GM12874 (cell line): ENCODE data around the gene PNCK.

ENCODE experiments used
- TF ChIP-seq, protein P1 (sequence below): IDR thresholded peaks from 2 replicates; pipeline ENCODE4 v1.5.1; 2011; ENCODE audit warnings: low read depth, mild to moderate bottlenecking, control low read depth, low read length, moderate library complexity; ENCODE audit not compliant: insufficient read depth

Gene PNCK

DNA sequence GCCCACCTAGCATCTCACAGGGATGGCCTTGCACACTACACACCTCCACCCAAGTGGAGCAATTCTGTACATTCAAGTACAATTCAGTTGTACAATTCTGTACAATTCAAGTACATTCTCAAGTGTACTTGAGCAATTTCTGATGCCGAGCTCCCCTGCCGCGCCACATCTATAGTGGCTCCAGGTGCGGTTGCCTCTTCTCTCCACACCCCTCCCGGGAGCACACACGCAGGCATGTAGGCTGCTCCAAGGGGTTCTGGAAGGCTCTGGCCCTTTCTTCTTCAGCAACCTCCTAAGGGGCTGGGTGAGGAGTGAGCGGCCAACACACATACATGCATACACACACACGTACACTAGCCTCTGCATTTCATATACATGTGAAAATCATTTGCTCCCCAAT is 45.5 kb downstream of the PNCK start:
- TF ChIP-seq, protein P1, sequence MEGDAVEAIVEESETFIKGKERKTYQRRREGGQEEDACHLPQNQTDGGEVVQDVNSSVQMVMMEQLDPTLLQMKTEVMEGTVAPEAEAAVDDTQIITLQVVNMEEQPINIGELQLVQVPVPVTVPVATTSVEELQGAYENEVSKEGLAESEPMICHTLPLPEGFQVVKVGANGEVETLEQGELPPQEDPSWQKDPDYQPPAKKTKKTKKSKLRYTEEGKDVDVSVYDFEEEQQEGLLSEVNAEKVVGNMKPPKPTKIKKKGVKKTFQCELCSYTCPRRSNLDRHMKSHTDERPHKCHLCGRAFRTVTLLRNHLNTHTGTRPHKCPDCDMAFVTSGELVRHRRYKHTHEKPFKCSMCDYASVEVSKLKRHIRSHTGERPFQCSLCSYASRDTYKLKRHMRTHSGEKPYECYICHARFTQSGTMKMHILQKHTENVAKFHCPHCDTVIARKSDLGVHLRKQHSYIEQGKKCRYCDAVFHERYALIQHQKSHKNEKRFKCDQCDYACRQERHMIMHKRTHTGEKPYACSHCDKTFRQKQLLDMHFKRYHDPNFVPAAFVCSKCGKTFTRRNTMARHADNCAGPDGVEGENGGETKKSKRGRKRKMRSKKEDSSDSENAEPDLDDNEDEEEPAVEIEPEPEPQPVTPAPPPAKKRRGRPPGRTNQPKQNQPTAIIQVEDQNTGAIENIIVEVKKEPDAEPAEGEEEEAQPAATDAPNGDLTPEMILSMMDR: no peak

DNA sequence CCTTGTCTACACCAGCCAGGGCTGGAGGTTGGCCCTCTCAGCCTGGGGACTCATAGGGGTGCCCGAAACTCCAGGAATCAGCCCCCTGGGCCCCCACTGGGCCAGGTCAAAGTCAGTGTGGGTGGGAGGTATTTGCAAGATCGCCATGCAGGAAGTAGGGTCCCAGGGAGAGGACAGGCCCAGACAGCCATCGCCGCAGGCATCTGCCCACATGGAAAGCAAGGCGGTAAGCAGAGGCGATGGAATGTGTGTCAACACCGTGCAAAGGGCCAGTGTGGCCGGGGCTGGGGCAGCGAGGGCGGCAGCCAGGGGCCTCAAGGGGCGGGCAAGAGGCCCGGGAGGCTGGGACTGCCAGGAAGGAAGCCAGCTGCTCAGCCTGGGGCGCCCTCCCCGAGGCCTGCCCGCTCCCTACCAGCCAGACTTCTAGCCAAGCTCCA is 45.9 kb downstream of the PNCK start:
- TF ChIP-seq, protein P1: no peak

- TF ChIP-seq, protein P1: no peak
Measured at GRCh38 chrX:153626863-153627674, 46.5 kb downstream of the PNCK start.

GRCh38 chrX:153626025-153626633 is 47.5 kb downstream of the PNCK start:
- TF ChIP-seq, protein P1: no peak

GRCh38 chrX:153625271-153626024 is 48.2 kb downstream of the PNCK start:
- TF ChIP-seq, protein P1: no peak

- TF ChIP-seq, protein P1: no peak
Measured at GRCh38 chrX:153624196-153625091, 49.2 kb downstream of the PNCK start.
